ENCODE data around the gene SMG7.

Gene SMG7

DNA sequence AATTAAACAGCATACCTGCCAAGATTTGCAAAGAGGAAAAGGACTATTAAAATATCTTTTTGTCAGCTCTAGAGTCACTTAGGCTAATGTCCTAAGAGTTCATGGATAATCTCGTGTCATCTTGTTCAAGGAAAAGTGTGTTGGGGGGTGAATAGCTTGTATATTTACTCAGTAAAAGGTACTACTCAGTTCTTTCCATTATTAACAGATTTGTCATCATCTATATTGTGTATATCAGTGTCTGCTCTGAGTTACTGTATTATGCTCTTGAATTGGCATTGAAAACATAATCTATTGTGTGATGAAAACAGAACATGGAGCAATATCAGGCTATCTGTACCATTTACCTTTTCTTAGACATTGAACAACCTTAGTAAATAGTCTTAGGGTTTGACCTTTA, 41.9 kb downstream of the SMG7 start:
- DNase-seq, result no peak

DNA sequence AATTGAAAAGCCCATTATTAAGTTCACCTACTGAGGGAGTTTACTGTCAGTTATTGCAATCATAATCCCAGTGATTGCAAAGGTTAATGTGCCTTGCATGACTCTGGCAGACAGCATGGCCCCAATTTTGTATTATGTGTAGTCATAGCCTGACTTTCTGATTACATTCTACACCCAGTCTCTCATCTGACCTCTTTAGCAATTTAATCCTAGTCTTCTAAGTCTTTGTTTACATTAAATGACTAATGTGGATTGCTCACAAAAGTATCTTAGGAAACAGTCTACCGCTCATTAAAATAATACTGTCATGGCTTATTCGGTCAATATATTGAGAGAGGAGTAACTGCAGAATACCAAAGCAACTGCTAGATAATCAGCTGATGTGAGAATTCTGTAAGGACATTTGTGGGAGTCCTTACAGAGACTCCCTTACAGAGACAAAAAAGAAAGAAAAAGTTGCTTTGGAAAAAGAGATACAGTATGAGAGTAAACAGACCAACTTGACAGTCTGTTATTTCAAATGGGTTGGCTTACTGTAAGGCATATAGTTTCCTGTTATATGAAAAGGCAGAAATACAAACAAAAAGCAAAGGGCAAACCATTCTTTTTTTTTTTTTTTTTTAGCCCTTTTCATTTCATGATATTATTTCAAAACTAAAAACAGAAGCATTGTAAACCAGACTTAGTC, 42.8 kb downstream of the SMG7 start:
- no peak for DNase-seq

DNA sequence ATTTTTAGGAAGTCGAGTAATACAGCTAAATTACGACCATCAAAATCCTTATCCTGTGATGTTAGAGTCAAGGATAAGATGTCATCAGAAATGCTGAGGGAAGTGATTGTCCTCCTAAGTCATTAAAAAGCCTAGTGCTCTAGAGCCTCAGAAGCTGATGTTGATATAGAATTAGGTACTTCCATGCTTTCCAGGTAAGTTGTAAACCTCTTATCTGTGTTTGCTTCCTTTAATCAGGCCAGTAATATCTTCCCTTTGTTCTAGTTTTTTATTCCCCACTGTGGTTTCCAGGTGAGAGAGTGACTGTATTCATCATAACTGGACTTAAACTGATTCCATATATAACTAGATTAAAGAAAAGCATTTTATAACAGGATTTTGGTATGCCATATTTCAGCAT, 44.4 kb downstream of the SMG7 start:
- DNase-seq, result peak; percentile 78

- DNase-seq, result peak; percentile 91
These were observed 45.1 kb downstream of the SMG7 start for GRCh38 chr1:183517401-183517800.

- no peak for DNase-seq
These were observed 48.1 kb downstream of the SMG7 start for GRCh38 chr1:183520379-183520778.

DNA sequence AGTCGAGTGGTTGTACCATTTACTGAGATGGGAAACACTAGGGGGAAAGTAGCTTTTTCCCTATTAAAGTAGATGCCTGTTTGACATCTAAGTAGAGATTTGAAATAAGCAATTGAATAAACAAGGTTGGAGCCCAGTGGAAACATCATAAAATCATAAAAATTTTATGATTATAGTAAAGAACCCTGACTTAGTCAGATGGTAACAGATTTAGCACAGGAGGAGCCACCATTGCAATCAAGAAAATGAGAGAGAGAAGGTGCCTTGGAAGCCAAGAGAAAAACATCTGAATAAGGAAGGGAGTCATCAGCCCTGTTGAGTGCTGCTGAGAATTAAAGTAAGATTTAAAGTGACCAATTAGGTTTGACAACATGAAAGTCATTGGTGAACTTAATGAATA, 49.8 kb downstream of the SMG7 start:
- DNase-seq, result no peak

DNA sequence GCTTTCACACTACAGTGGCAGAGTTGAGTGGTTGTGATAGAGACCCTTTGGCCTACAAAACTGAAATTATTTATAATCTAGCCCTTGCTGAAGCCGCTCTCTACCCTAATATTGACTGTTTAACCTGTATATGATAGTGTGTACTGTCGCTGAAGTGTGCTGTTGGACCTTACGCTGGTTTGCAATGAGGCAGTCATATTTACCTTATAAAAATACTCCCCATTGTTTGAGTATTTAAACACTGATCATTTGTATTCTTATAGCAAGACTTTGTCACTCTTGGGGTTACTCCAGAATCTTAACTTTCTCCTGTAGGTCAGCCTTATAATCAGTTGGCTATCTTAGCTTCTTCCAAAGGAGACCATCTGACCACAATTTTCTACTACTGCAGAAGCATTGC, 56.3 kb downstream of the SMG7 start:
- DNase-seq, result no peak

GRCh38 chr1:183533617-183534174, 61.4 kb downstream of the SMG7 start:
- peak; percentile 89 for DNase-seq

GRCh38 chr1:183537405-183537804, 65.1 kb downstream of the SMG7 start:
- no peak for DNase-seq

DNA sequence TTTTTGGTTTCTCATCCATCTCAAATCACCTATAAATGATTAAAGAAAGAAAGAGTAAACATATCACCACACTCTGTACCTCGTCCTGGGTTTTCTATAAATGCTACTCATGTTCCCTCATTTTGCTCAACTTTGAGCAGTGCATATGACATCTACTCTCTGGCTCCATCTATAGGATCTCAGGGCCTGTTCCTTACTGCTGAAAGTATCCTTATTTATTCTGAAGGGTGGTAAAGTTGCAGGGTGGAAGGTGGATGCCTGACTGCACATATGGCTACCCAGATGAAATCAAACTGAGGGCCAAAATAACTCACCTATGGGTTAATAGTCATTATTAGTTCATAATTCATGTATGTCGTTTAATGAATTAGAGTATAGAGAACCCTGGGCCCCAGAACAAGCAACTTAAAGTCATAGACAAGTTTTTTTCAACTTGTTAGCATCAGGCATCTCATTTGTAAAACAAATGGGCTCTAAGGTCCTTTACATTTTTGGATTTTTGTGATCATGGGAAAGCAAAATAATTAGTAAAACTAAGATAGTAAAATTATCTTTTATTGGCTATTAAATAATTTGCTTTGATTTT, 71.4 kb downstream of the SMG7 start:
- DNase-seq, result peak; percentile 78

- DNase-seq, result no peak
These were observed 72.4 kb downstream of the SMG7 start for GRCh38 chr1:183544598-183545297.

GRCh38 chr1:183546427-183546826, 74.1 kb downstream of the SMG7 start:
- DNase-seq, result no peak

DNA sequence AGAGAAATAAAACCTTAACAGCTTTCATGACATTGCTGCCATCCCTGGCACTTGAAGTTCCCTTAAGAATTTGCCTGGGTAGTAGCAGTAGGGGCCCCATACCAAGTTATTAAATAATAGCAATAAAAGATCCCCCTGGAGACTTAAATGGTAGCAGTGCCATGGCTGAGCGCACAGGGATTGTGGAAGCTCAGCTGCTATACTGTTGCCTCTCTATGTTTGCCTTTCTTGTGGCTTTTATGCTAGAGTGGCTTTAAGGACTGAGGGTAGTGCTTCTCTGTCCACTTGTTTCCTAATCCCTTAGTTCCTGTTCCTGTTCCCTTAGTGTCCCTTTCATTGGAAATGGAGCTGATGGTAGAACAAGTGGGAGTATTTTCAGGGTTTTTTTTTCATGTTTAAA, 75.8 kb downstream of the SMG7 start:
- peak; percentile 88 for DNase-seq

GRCh38 chr1:183550915-183551314, 78.6 kb downstream of the SMG7 start:
- DNase-seq, result no peak

GRCh38 chr1:183551924-183552323, 79.6 kb downstream of the SMG7 start:
- no peak for DNase-seq

GRCh38 chr1:183552441-183552840, 80.1 kb downstream of the SMG7 start:
- no peak for DNase-seq

GRCh38 chr1:183552891-183553290, 80.6 kb downstream of the SMG7 start:
- no peak for DNase-seq

- DNase-seq, result no peak
These were observed 81.0 kb downstream of the SMG7 start for GRCh38 chr1:183553331-183553730.

- DNase-seq, result no peak
These were observed 81.5 kb downstream of the SMG7 start for GRCh38 chr1:183553764-183554163.

- no peak for DNase-seq
These were observed 82.3 kb downstream of the SMG7 start for GRCh38 chr1:183554577-183554976.

GRCh38 chr1:183559061-183559460, 86.8 kb downstream of the SMG7 start:
- no peak for DNase-seq

DNA sequence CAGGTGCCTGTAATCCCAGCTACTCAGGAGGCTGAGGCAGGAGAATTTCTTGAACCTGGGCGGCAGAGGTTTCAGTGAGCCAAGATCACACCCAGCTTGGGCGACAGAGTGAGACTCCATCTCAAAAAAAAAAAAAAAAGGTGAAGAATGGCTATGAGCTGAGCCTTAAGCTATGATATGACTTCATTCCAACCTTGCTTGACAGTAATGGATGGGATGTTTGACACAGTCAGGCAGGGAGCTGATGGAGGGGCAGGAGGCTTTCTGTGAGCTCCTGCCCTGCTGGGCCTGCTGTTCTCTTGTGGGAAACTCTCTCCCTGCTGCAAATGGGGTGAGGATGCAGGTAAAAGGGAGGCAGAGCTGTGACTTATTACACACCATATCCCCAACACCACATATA, 90.4 kb downstream of the SMG7 start:
- no peak for DNase-seq

GRCh38 chr1:183565261-183565660, 93.0 kb downstream of the SMG7 start:
- no peak for DNase-seq

DNA sequence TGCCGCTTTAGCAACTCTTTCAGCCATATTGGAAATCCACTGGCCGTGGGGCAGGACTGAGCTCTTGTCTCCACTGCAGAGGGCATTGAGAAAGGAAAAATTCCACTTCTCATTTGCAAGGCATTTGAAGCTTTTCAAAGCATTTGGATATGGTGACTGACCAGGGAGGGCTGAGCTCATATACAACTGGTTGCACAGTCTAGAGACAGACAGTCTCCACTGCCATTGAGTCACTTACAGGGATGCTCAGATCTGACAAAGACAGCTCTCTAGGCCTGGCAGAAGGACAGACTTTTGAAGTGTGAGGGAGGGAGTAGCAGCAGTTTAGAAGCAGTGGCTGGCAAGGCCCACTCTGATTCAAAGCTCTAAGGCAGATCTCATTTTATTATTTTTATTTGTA, 93.7 kb downstream of the SMG7 start:
- no peak for DNase-seq

All from NCI-H526 treated with DMSO at 0.1 percent for 48 hours (cell line).